Ovary (tissue), 3 donors: ENCODE results near the gene SDK1.

Experiments
- POLR2A ChIP-seq: fragments of 450-650 bp; IDR thresholded peaks from one replicate; pipeline ENCODE4 v1.6.1; 2017; ENCODE audit warnings: antibody characterized with exemption, mild to moderate bottlenecking, moderate library complexity
- TF ChIP-seq, protein P1 (sequence below), 3 donors: fragments of 450-650 bp in 2 of 3; fragments of 200-600 bp in 1 of 3; IDR thresholded peaks; one replicate each; pipeline versions ENCODE4 v1.5.1 to v1.8.0; 2016 to 2022; ENCODE audit warnings: antibody characterized with exemption in 3 of 3, mild to moderate bottlenecking in 1 of 3
- donor health status: DM: no; HTN: no; CAD: no.

DNA sequence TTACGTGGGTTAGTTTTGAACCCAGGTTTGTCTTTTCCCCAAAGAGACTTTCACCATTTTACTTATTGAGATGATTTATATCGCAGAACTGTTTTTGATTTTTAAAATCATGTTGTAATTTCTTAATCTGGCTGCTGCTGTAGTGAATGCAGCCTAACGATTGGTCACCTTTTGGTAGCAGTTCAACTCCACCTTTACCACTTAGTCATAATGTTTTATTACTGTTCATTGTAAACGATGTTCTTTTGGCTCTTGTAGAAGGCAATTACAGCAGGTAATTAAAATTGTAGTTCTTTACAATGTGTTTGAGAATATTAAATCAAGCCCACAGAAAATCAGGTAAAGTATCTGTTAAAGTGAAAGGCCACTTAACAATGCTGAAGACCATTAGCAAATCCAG lies 531.1 kb downstream of the SDK1 start:
- TF ChIP-seq, protein P1, sequence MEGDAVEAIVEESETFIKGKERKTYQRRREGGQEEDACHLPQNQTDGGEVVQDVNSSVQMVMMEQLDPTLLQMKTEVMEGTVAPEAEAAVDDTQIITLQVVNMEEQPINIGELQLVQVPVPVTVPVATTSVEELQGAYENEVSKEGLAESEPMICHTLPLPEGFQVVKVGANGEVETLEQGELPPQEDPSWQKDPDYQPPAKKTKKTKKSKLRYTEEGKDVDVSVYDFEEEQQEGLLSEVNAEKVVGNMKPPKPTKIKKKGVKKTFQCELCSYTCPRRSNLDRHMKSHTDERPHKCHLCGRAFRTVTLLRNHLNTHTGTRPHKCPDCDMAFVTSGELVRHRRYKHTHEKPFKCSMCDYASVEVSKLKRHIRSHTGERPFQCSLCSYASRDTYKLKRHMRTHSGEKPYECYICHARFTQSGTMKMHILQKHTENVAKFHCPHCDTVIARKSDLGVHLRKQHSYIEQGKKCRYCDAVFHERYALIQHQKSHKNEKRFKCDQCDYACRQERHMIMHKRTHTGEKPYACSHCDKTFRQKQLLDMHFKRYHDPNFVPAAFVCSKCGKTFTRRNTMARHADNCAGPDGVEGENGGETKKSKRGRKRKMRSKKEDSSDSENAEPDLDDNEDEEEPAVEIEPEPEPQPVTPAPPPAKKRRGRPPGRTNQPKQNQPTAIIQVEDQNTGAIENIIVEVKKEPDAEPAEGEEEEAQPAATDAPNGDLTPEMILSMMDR (IDR thresholded peaks at IDR 0.05) = no peak
- no peak for TF ChIP-seq POLR2A
